Rectal smooth muscle tissue (tissue), 1 donor: ENCODE measurements around the gene TSPAN4.
A peak's percentile ranks its signal among the peaks of the same experiment; 100 is the strongest.

Source experiments
- H3K27ac ChIP-seq: one replicate; pipeline ENCODE4 v1.7.0; 2013; ENCODE audit warnings: low read depth, low read length, inconsistent platforms
- H3K27me3 ChIP-seq: one replicate; pipeline ENCODE4 v1.7.0; 2013; ENCODE audit warnings: low read length; ENCODE audit not compliant: control insufficient read depth, insufficient read depth
- H3K36me3 ChIP-seq: one replicate; pipeline ENCODE4 v1.7.0; 2013; ENCODE audit warnings: low read length; ENCODE audit not compliant: control insufficient read depth, insufficient read depth
- H3K4me1 ChIP-seq: one replicate; pipeline ENCODE4 v1.7.0; 2013; ENCODE audit warnings: low read length; ENCODE audit not compliant: control insufficient read depth, insufficient read depth
- H3K4me3 ChIP-seq: one replicate; pipeline ENCODE4 v1.7.0; 2013; ENCODE audit warnings: low read length
- H3K9ac ChIP-seq: one replicate; pipeline ENCODE4 v1.7.0; 2013; ENCODE audit warnings: low read length

Gene TSPAN4

GRCh38 chr11:829176-829846 lies 13.3 kb upstream of the TSPAN4 start:
- Histone ChIP-seq H3K4me1 (peaks cover 15% of the 10 kb centered on the region), H3K27me3 (peaks cover 34% of the 10 kb centered on the region), H3K4me3 (peak overlapping the region; percentile 40), H3K36me3 (peaks cover 7% of the 10 kb centered on the region), H3K27ac (no peak overlapping the region), H3K9ac (no peak overlapping the region)

GRCh38 chr11:829847-830294 lies 12.8 kb upstream of the TSPAN4 start:
- Histone ChIP-seq H3K27me3 (peaks cover 34% of the 10 kb centered on the region), H3K4me1 (peaks cover 20% of the 10 kb centered on the region), H3K27ac (no peak overlapping the region), H3K36me3 (peaks cover 4% of the 10 kb centered on the region), H3K4me3 (peak overlapping the region; percentile 40), H3K9ac (no peak overlapping the region)

GRCh38 chr11:830295-831117 lies 12.1 kb upstream of the TSPAN4 start:
- Histone ChIP-seq H3K27ac (no peak overlapping the region), H3K36me3 (no peaks in the 10 kb centered on the region), H3K4me3 (peak overlapping the region; percentile 40), H3K9ac (no peak overlapping the region), H3K4me1 (peaks cover 23% of the 10 kb centered on the region), H3K27me3 (peaks cover 34% of the 10 kb centered on the region)

- H3K36me3 ChIP-seq = peaks cover 3% of the 10 kb centered on the region
- no peak overlapping the region for H3K9ac ChIP-seq
- peaks cover 34% of the 10 kb centered on the region for H3K27me3 ChIP-seq
- peaks cover 23% of the 10 kb centered on the region for H3K4me1 ChIP-seq
- no peak overlapping the region for H3K4me3 ChIP-seq
- H3K27ac ChIP-seq = no peak overlapping the region
Measured at GRCh38 chr11:831118-831864, 11.4 kb upstream of the TSPAN4 start.

GRCh38 chr11:831961-832528 lies 10.6 kb upstream of the TSPAN4 start:
- Histone ChIP-seq H3K4me1 (peaks cover 23% of the 10 kb centered on the region), H3K36me3 (peaks cover 11% of the 10 kb centered on the region), H3K27me3 (peaks cover 34% of the 10 kb centered on the region), H3K4me3 (peak overlapping the region; percentile 61), H3K27ac (no peak overlapping the region), H3K9ac (peak overlapping the region; percentile 10)

GRCh38 chr11:832529-833113 lies 10.0 kb upstream of the TSPAN4 start, which contains the start of gene CD151:
Gene CD151 (plus strand): TSS chr11:832952. CDS start chr11:836070, 3,118 bp downstream.
- H3K27me3 ChIP-seq = peaks cover 31% of the 10 kb centered on the region
- H3K4me1 ChIP-seq = peaks cover 23% of the 10 kb centered on the region
- H3K4me3 ChIP-seq = peak within 1 kb of the TSS; percentile 79
- peak within 1 kb of the TSS; percentile 83 for H3K27ac ChIP-seq
- peaks cover 15% of the 10 kb centered on the region for H3K36me3 ChIP-seq
- peak within 1 kb of the TSS; percentile 86 for H3K9ac ChIP-seq

- Histone ChIP-seq H3K27me3 (peaks cover 25% of the 10 kb centered on the region), H3K4me3 (peak overlapping the region; percentile 79), H3K27ac (peak overlapping the region; percentile 83), H3K36me3 (peaks cover 19% of the 10 kb centered on the region), H3K9ac (peak overlapping the region; percentile 86), H3K4me1 (peaks cover 23% of the 10 kb centered on the region)
Measured at GRCh38 chr11:833114-833791, 9.4 kb upstream of the TSPAN4 start.

- Histone ChIP-seq H3K9ac (peak overlapping the region; percentile 86), H3K4me1 (peaks cover 23% of the 10 kb centered on the region)
Measured at GRCh38 chr11:833849-834311, 8.8 kb upstream of the TSPAN4 start.

GRCh38 chr11:834371-835316 lies 8.0 kb upstream of the TSPAN4 start:
- peaks cover 21% of the 10 kb centered on the region for H3K4me1 ChIP-seq
- H3K4me3 ChIP-seq = peak overlapping the region; percentile 50
- H3K27me3 ChIP-seq = peaks cover 11% of the 10 kb centered on the region
- no peak overlapping the region for H3K9ac ChIP-seq
- peak overlapping the region; percentile 83 for H3K27ac ChIP-seq
- peaks cover 28% of the 10 kb centered on the region for H3K36me3 ChIP-seq

More at GRCh38 chr11:833849-834311, 8.8 kb upstream of the TSPAN4 start:
- peak overlapping the region; percentile 83 for H3K27ac ChIP-seq
- peak overlapping the region; percentile 79 for H3K4me3 ChIP-seq
- H3K27me3 ChIP-seq = peaks cover 19% of the 10 kb centered on the region
- H3K36me3 ChIP-seq = peaks cover 20% of the 10 kb centered on the region

- Histone ChIP-seq H3K36me3 (peaks cover 33% of the 10 kb centered on the region), H3K9ac (no peak overlapping the region), H3K27me3 (peaks cover 6% of the 10 kb centered on the region), H3K27ac (no peak overlapping the region), H3K4me1 (peaks cover 24% of the 10 kb centered on the region), H3K4me3 (no peak overlapping the region)
Measured at GRCh38 chr11:836274-836673, 6.4 kb upstream of the TSPAN4 start.
